Measurements from ENCODE around the gene ACLY. TPM values are rescaled to one million over a fixed set of nuclear protein-coding genes. Genes with fewer than 3 reads are reported as not detected.
"Not testable (repeated sequence)": the region's sequence is repeated elsewhere in the genome, so short reads cannot be mapped to it uniquely, and the experiment has no call there.

ACLY gene
- total RNA-seq, 1 donor from 2014 or later, result 241 TPM

DNA sequence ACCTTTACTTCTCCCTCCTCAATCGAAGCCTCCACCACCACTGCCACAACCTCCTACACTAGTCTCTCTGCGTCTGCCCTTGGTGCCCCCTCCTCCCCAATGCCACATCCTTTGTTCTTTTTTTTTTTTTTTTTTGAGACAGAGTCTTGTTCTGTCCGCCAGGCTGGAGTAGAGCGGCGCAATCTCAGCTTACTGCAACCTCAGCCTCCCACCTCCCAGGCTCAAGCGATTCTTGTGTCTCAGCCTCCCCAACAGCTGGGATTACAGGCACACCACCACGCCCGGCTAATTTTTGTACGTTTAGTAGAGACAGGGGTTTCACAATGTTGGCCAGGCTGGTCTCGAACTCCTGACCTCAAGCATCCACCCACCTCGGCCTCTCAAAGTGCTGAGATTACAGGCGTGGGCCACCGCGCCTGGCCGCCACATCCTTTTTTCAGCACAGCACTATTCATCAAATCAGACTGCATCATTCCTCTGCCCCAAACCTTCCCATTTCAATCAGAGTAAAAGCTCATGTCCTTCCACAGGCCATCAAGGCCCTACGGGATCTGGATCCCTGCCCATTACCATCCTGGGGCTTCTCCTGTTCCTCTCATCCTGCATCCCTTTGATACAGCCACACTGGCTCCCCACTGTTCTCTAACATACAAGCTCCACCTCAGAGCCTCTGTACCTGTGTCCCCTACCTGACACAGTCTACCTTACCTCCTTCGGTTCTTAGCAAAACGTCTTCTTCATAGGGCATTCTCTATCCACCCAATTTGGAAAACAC is 55.5 kb downstream of the ACLY start:
- TF ChIP-seq, protein P1, sequence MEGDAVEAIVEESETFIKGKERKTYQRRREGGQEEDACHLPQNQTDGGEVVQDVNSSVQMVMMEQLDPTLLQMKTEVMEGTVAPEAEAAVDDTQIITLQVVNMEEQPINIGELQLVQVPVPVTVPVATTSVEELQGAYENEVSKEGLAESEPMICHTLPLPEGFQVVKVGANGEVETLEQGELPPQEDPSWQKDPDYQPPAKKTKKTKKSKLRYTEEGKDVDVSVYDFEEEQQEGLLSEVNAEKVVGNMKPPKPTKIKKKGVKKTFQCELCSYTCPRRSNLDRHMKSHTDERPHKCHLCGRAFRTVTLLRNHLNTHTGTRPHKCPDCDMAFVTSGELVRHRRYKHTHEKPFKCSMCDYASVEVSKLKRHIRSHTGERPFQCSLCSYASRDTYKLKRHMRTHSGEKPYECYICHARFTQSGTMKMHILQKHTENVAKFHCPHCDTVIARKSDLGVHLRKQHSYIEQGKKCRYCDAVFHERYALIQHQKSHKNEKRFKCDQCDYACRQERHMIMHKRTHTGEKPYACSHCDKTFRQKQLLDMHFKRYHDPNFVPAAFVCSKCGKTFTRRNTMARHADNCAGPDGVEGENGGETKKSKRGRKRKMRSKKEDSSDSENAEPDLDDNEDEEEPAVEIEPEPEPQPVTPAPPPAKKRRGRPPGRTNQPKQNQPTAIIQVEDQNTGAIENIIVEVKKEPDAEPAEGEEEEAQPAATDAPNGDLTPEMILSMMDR (IDR thresholded peaks at IDR 0.05; ENCODE audit: insufficient read depth, low read length, poor library complexity, severe bottlenecking), result no peak
- H3K36me3 ChIP-seq (ENCODE audit: control insufficient read depth, insufficient read depth, low read length), result no peaks in the 10 kb centered on the region
- H3K27me3 ChIP-seq (ENCODE audit: control insufficient read depth, insufficient read depth, low read length), result no peaks in the 10 kb centered on the region
- H3K4me3 ChIP-seq (ENCODE audit: low read depth, low read length), result no peak overlapping the region
- DNase-seq (ENCODE audit: low read depth), result no peak

DNA sequence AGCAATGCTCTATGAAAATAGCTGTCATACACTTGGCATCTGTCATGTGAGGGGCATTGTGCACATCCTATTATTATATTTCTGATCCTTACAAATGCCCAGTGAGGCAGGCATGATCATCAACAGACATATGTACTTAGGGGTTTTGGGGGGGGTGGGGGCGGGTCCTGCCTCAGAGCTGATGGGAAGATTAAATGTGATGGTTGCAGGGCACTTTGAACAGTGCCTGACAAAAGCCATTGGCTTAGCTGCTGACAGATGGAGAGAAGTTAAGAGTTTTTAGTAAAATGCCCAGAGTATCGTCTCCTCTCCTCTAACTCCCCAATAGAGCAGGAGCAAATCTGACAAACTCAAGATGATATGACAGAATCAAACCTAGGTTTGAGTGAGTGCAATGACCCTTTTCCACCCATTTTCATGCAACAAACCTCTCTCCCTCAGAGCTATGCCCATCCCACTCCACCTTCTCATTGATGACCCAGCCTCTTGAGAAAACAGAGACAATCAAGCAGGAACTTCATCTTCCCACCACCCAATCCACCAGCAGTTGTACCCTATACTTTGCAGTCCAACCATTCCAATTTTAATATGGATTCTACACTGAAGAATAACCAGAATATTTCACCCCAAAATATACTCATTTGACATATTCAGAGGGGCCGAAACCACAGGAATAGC is 58.4 kb downstream of the ACLY start:
- Histone ChIP-seq H3K4me3 (ENCODE audit: low read depth, low read length) (no peak overlapping the region), H3K27me3 (ENCODE audit: control insufficient read depth, insufficient read depth, low read length) (no peaks in the 10 kb centered on the region), H3K36me3 (ENCODE audit: control insufficient read depth, insufficient read depth, low read length) (no peaks in the 10 kb centered on the region)
- TF ChIP-seq, protein P1 (IDR thresholded peaks at IDR 0.05; ENCODE audit: insufficient read depth, low read length, poor library complexity, severe bottlenecking), result no peak
- no peak for DNase-seq (ENCODE audit: low read depth)

DNA sequence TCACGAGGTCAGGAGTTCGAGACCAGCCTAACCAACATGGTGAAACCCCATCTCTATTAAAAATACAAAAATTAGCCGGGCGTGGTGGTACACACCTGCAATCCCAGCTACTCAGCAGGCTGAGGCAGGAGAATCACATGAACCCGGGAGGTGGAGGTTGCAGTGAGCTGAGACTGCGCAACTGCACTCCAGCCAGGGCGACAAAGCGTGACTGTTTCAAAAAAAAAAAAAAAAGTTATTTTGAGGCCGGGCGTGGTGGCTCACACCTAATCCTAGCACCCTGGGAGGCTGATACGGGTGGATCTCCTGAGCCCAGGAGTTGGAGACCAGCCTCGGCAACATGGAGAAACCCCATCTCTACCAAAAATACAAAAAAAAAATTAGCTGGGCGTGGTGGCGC is 67.4 kb downstream of the ACLY start:
- not testable (repeated sequence) for H3K27me3 ChIP-seq (ENCODE audit: control insufficient read depth, insufficient read depth, low read length); H3K36me3 ChIP-seq (ENCODE audit: control insufficient read depth, insufficient read depth, low read length); DNase-seq (ENCODE audit: low read depth); H3K4me3 ChIP-seq (ENCODE audit: low read depth, low read length)

DNA sequence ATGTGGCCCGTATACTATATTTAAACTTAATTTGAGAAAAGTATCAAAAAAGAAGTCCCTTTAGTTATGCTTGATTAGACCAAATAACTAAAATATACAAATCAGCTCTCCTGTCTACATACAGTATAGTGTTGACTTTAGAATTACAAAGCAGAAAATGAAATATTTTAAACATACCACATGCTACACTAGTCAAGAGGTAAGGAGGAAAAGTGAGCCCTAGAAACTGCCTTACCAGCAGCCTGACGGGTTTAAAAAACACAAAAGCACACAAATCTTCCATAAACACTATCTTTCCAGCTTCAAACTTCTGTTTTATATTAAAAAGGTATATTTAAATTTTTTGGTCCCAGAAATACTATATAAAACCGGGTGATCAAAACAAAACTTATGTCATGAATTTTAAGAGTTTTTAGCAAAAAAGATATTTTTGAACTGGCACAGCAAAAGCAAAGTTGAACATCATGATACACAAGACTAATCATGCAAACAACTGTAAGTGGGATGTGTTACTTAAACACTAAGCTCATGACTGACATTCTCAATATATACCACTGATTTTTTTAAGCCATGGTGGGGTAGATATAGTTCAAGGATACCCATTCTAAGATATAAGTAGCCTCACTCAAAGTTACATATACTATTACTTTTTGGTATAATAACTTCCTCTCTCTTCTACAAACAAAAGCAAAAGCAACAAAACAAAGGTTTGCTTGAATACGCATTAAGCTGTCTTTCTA is 69.3 kb downstream of the ACLY start:
- TF ChIP-seq, protein P1 (IDR thresholded peaks at IDR 0.05; ENCODE audit: insufficient read depth, low read length, poor library complexity, severe bottlenecking), result no peak
- no peak for DNase-seq (ENCODE audit: low read depth)
- H3K36me3 ChIP-seq (ENCODE audit: control insufficient read depth, insufficient read depth, low read length), result no peaks in the 10 kb centered on the region
- H3K27me3 ChIP-seq (ENCODE audit: control insufficient read depth, insufficient read depth, low read length), result no peaks in the 10 kb centered on the region
- H3K4me3 ChIP-seq (ENCODE audit: low read depth, low read length), result no peak overlapping the region

DNA sequence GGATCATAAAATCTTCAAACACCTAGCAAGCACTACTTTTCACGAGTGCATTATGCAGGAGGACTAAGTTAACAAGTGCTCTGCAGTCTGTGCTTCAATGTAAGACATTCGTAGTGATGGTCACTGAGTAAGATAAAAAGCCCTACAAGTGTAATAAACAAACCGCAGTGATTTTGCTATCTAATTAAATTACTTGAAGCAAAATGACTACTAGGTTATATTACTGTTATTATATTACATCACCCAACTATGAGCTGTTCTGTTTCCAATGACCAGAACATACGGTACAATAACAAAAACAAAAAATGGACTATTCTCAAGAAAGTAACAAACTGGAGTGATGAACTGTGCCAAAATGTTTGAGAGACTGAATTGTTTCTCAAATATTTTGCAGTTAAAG is 70.0 kb downstream of the ACLY start:
- H3K27me3 ChIP-seq (ENCODE audit: control insufficient read depth, insufficient read depth, low read length), result no peaks in the 10 kb centered on the region
- H3K36me3 ChIP-seq (ENCODE audit: control insufficient read depth, insufficient read depth, low read length), result no peaks in the 10 kb centered on the region
- H3K4me3 ChIP-seq (ENCODE audit: low read depth, low read length), result no peak overlapping the region
- no peak for DNase-seq (ENCODE audit: low read depth)
- TF ChIP-seq, protein P1 (IDR thresholded peaks at IDR 0.05; ENCODE audit: insufficient read depth, low read length, poor library complexity, severe bottlenecking), result no peak

DNA sequence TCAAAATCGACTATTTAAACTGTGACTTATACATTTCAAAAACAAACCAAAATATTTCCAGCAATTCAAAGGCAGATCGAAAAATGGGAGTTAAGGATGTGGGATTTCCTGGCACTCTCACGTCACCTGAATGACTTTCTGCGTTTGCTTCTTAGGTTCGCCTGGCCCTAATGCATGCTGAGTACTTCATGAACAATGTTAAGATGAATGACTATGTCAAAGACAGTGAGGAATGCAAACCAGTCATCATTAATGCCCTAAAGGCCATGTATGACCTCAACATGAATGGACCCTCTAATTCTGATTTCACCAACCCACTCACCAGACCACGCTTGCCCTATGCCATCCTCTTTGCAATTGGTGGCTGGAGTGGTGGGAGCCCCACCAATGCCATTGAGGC is 73.8 kb downstream of the ACLY start:
- no peaks in the 10 kb centered on the region for H3K27me3 ChIP-seq (ENCODE audit: control insufficient read depth, insufficient read depth, low read length)
- no peak overlapping the region for H3K4me3 ChIP-seq (ENCODE audit: low read depth, low read length)
- TF ChIP-seq, protein P1 (IDR thresholded peaks at IDR 0.05; ENCODE audit: insufficient read depth, low read length, poor library complexity, severe bottlenecking), result no peak
- no peak for DNase-seq (ENCODE audit: low read depth)
- H3K36me3 ChIP-seq (ENCODE audit: control insufficient read depth, insufficient read depth, low read length), result no peaks in the 10 kb centered on the region

DNA sequence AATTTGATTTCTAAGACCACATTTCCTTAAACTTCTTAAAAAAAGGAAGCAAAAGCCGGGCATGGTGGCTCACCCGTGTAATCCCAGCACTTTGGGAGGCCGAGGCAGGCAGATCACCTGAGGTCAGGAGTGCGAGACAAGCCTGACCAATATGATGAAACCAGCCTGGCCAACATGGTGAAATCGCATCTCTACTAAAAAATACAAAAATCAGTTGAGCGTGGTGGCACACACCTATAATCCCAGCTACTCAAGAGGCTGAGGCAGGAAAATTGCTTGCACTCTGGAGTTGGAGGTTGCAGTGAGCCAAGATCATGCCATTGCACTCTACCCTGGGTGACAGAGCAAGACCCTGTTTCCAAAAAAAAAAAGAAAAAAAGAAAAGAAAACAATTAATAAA is 78.0 kb downstream of the ACLY start:
- H3K36me3 ChIP-seq (ENCODE audit: control insufficient read depth, insufficient read depth, low read length); H3K4me3 ChIP-seq (ENCODE audit: low read depth, low read length); DNase-seq (ENCODE audit: low read depth); H3K27me3 ChIP-seq (ENCODE audit: control insufficient read depth, insufficient read depth, low read length): not testable (repeated sequence)

DNA sequence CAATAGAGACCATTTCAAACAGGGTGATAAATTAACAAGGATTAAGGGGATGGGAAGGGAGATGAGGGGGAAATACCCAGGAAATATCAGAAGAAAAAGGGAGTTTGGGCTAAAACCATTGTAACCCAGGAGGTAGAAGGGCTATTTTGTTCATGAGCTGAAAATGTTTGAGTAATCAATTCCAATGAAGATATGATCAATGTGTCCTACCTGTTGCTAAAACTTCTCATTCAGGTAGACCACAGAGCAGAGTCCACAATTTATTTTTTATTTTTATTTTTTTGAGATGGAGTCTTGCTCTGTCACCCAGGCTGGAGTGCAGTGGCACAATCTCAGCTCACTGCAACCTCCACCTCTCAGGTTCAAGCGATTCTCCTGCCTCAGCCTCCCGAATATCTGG is 79.3 kb downstream of the ACLY start:
- not testable (repeated sequence) for H3K4me3 ChIP-seq (ENCODE audit: low read depth, low read length); H3K36me3 ChIP-seq (ENCODE audit: control insufficient read depth, insufficient read depth, low read length); DNase-seq (ENCODE audit: low read depth); H3K27me3 ChIP-seq (ENCODE audit: control insufficient read depth, insufficient read depth, low read length)

Data from kidney epithelial cell (primary cell).